LoVo (cell line): ENCODE measurements around the gene INTS11.

ENCODE experiments used
- DNase-seq: peaks from one replicate; pipeline ENCODE4 v3.0.0-alpha.2; 2016; ENCODE audit warnings: low spot score

Gene INTS11

DNA sequence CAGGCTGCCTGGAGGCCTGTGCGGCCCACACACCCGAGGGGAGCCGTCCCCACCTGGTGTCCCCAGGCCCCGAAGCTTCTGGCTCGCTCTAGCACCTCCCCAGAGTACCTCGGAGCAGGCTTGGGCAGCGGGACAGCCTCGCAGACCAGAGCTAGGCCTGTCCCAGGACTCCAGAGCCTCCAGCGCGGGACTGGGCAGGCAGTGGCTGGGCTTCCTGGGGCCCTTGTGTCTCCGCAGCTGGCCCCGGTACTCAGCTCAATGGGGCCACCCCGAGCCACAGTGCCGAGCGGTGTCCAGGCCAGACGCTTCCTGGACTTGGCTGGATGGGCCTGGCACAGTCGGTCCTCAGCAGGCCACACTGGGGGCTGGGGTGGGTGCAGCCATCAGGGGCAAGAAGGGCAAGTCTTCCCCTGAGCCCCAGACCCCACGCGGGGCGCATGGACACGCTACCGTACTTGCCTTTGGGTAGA, 39.3 kb downstream of the INTS11 start:
- no peak for DNase-seq

- DNase-seq, result no peak
Measured at GRCh38 chr1:1284221-1285101, 40.0 kb downstream of the INTS11 start.

GRCh38 chr1:1283821-1284220, 40.6 kb downstream of the INTS11 start:
- no peak for DNase-seq

- no peak for DNase-seq
Measured at GRCh38 chr1:1282998-1283397, 41.5 kb downstream of the INTS11 start.

DNA sequence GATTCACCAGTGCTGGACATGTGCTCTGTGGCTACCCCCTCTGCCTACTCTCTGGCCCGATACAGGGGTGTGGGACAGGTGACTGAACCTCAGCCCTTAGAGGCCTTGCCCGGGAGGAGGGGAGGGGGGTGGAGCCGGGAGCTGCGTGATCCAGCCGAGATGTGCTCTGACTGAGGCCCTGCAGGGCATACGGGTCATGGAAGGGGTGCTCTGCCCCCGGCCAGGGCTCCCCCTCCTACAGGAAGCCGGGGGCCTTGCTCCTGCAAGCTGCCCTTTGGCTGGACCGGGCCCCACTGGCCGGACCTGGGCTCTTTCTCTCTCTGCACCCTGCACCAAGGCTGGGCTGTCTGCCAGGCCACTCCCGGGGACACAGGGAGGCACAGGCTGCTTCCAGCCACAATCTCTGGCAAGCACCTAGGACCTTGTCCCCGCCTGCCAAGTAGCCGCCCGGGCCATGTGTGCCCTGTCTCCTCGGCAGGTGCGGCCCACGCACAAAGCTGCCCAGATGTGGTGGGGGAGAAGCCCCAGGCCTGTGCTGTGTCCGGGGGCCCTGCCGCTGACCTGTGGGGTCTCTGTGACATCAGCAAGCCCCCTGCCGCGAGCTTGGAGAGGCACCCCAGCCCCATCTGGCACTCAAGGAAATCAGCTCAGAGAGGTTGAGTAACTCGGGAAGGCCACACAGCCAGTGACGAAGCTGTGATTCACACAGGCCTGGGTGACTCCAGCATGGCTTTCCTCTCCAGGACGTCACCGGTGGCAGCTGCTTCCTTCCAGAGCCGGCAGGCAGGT, 42.7 kb downstream of the INTS11 start:
- no peak for DNase-seq

DNA sequence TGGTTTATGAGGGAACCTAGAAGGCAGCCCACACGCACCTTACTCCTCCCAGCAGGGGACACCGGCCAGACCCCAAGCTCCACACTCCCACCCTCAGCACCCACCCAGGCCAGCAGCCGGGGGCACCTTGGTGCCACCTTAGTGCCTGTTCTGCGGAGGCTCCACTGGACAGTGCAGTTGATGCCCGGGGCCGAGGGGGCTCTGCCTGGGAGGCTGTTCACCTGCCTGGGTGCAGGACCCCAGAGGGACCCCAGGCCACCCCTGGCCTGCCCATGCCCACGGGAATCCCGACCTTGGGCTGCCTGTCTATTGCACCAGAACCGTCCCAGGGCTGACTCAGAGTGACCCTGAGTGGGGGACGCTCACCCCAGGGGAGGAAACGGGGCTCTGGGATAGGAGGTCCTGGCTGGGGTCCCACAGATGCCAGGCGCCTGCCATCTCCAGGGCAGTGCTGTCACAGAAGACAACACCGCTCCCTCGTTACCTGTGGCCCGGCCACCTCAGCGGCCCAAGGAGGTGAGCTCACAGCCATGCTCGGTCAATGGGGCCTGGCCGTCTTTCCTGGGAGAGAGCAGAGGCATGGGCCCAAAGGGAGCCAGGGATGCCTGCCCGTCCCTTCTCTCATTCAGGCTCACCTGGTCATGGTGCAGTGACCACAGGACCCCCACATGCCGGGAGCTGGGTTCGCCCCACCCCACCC, 43.5 kb downstream of the INTS11 start:
- no peak for DNase-seq

GRCh38 chr1:1279028-1279427, 45.4 kb downstream of the INTS11 start:
- no peak for DNase-seq

GRCh38 chr1:1278620-1279019, 45.8 kb downstream of the INTS11 start:
- no peak for DNase-seq

- DNase-seq, result no peak
Measured at GRCh38 chr1:1275836-1276235, 48.6 kb downstream of the INTS11 start.

DNA sequence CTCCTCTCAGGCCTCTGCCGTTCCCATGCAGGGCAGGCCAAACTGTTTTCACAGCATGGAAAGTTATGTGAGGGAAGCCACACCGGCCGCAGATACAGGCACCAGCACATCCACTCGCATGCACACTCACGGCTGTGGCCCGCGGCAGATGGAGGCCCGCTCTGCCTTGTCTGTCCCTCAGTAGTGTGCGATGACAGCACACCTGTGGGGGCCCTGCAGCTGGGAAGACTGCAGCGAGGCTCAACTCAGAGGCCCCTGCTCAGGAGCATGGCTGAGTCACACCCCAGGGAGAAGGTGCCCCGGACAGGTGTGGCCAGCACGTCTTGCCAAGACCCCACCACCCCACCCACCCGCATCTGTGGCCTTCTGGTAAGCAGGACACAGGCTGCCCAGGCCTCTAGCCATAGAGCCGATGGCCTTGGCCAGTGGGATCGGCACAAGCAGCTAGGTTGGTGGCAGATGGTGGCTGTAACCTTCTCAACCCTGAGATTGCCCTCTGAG, 49.5 kb downstream of the INTS11 start:
- DNase-seq, result no peak

DNA sequence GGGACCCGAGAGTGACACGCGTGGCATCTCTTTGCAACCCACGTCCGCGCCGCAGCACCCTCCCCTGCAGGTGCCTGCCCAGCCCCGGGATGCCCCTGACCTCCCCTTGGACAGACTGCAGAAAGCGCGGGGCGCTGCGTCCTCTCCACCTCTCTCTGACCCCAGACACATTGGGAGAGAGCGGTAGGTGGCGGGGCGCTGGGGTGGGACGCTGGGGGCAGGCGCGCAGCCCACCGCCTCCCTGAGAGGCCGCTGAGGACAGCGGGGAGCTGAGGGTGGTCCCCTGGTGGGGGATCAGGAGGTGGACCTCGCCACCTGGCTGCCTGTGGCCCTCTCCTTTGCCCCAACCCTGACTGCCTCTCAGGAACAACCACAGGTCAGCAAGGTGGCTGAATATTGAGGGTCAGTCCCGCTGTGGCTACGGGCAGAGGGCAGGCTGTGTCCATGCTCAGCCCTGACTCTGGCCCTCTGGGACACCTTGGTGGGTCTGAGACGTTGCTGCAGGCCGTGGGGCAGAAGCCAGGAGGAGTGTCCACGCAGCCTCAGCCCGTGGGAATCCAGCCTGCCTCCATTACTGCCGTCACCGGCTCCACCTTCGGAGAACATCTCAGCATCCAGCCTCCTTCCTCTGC, 50.0 kb downstream of the INTS11 start:
- DNase-seq, result no peak

DNA sequence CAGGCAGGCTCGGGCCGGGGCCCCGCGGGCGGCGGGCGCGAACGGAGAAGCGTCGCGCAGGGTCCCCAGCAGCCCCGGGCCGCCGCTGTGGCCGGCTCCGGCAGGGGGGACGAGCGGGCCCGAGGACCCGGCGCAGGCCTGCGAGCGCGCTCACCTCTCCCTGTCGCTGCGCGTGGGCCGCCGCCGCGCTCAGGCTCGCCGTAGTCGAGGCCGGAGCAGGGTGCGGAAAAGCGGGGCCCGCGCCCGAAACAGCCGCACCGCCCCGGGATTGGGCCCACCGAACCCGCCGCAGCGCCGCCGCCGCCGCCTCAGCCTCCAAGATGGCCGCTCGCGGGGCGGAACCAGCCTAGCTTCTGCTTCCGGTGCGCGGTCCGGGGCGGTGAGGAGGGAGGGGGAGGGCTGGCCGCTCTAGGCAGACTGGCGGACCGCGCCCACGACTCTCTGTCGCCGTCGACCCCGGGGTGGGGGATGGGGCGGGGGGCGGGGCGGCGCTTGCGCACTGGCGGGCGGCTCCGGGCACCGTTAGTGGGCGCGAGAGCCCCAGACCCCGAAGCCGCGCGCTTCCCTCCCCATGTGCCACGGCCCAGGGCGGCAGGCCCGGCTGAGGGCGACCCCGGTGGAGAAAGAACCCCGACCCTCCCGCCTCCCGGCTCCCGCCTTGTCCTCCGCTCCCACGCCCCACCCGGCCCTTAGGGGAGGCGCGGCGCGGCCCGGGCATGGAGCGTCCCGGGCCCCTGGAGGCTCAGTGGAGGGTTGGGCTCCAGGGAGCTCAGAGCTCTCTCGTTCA, 50.8 kb downstream of the INTS11 start, which contains the start of gene UBE2J2:
TSS of gene UBE2J2 (minus strand) at position 343 of the 787 bp plus-strand sequence. CDS start 5,862 bp downstream, outside the sequence.
- peak; percentile 93 for DNase-seq

GRCh38 chr1:1273209-1273511, 51.3 kb downstream of the INTS11 start:
- DNase-seq, result no peak

- peak; percentile 43 for DNase-seq
Measured at GRCh38 chr1:1272341-1273208, 51.9 kb downstream of the INTS11 start.

GRCh38 chr1:1270813-1271212, 53.6 kb downstream of the INTS11 start:
- no peak for DNase-seq

DNA sequence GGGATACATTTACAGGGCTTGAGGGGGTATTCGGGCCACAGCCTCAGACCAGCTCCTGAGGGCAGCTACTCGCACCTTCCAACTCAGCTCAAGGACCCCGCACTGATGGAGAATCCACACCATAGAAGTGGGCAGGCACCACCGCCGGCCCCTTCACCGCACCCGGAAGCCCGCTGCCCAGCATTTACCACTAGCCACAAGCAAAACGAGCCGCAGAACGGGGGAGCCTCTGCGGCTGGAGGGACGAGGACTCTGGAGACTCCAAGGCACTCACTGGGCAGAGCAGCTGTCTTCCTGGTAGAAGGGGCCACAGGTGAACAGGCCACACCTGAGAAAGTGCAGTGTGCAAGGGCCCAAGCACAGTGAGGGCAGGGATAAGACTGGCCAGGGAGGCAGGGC, 56.2 kb downstream of the INTS11 start:
- DNase-seq, result no peak

DNA sequence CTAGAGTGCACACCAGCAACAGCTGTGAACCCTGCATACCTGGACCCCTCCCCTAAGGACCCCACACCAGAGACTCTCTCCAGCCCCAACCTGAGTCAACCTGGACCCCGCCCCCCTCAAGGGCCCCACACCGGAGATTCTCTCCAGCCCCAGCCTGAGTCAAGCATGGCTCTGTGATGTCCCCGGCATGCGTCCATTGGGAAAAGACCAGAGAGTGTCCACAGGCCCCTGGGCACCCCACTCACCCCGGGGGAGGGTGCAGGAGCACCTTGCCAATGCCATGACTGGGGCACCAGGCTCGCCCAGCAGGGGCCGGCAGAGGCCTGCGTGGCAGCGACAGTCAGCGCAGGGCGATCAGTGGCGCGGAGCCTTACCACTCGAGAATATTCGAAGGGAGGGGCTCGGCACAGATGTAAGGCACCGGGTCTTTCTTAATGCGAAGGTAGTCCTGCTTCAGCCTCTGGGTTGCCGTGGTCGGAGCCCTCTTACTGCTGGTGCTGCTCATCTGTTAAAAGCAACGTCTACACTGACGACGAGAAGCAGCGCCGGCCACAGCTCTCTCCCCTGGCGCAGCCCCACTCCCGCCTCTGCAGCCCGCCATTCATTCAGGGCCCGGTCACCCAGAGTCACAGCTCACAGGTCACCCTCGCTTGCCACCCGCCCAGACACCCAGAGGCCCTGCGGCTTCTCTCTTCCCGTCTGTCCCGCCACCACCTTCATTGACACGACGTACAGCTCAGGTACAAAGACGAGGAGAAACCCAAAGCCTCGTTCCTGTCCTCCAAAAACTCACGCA, 56.8 kb downstream of the INTS11 start:
- DNase-seq, result no peak

- no peak for DNase-seq
Measured at GRCh38 chr1:1264868-1265272, 59.6 kb downstream of the INTS11 start.

GRCh38 chr1:1264026-1264425, 60.4 kb downstream of the INTS11 start:
- DNase-seq, result no peak
